Suprapubic skin (tissue), 4 donors: ENCODE measurements around the gene UTP14C. TPM values are rescaled to one million over a fixed set of nuclear protein-coding genes. Genes with fewer than 3 reads are reported as not detected.
"Not testable (repeated sequence)": the region's sequence is repeated elsewhere in the genome, so short reads cannot be mapped to it uniquely, and the experiment has no call there.

Source experiments
- DNase-seq, 2 donors: peaks; one replicate each; pipeline ENCODE4 v3.0.0-alpha.2; 2019; ENCODE audit warnings: low spot score in 2 of 2
- H3K27ac ChIP-seq: fragments of 200-600 bp; sonication (generic); one replicate; pipeline ENCODE4 v1.5.1; 2019
- H3K27me3 ChIP-seq: fragments of 200-600 bp; sonication (generic); one replicate; pipeline ENCODE4 v1.5.1; 2019
- H3K36me3 ChIP-seq: fragments of 200-600 bp; sonication (generic); one replicate; pipeline ENCODE4 v1.5.1; 2019
- H3K4me1 ChIP-seq: fragments of 200-600 bp; sonication (generic); one replicate; pipeline ENCODE4 v1.5.1; 2019
- H3K4me3 ChIP-seq: fragments of 200-600 bp; sonication (generic); one replicate; pipeline ENCODE4 v1.5.1; 2019; ENCODE audit warnings: mild to moderate bottlenecking
- H3K9me3 ChIP-seq: fragments of 200-600 bp; sonication (generic); one replicate; pipeline ENCODE4 v1.5.1; 2019
- EP300 ChIP-seq: sonication (generic); formaldehyde crosslinking; IDR thresholded peaks from one replicate; pipeline ENCODE4 v1.6.1; 2017; ENCODE audit warnings: antibody characterized with exemption
- POLR2A ChIP-seq, 2 donors: fragments of 450-650 bp; IDR thresholded peaks; one replicate each; pipeline ENCODE4 v1.6.1; 2017; ENCODE audit warnings: antibody characterized with exemption in 2 of 2, mild to moderate bottlenecking in 2 of 2, moderate library complexity in 2 of 2
- POLR2AphosphoS5 ChIP-seq, 3 donors: sonication (generic); formaldehyde crosslinking; IDR thresholded peaks; one replicate each; pipeline ENCODE4 v1.6.1; 2017; ENCODE audit warnings: antibody characterized with exemption in 3 of 3
- WGBS: methylation state at CpG from one replicate; pipeline ENCODE4 v1.1.5; 2018; 5-methylcytosine and 5-hydroxymethylcytosine counted together
- total RNA-seq, 4 donors: library from RNA; depleted of rRNA; stranded (reverse); fragments of >200 nt; gene quantifications; one replicate each; pipeline ENCODE4 v1.1.0, GENCODE V29; 2016
- TF ChIP-seq, protein P1 (sequence below), 2 donors: fragments of 200-600 bp in 1 of 2; fragments of 450-650 bp in 1 of 2; sonication (generic) in 1 of 2; IDR thresholded peaks; one replicate each; pipeline ENCODE4 v1.5.1; 2016 to 2019; ENCODE audit warnings: antibody characterized with exemption in 2 of 2, mild to moderate bottlenecking in 1 of 2, moderate library complexity in 1 of 2

The UTP14C gene
- total RNA-seq, 4 donors from 2014 or later = 8.7 to 13.6 (median 10.3) TPM

DNA sequence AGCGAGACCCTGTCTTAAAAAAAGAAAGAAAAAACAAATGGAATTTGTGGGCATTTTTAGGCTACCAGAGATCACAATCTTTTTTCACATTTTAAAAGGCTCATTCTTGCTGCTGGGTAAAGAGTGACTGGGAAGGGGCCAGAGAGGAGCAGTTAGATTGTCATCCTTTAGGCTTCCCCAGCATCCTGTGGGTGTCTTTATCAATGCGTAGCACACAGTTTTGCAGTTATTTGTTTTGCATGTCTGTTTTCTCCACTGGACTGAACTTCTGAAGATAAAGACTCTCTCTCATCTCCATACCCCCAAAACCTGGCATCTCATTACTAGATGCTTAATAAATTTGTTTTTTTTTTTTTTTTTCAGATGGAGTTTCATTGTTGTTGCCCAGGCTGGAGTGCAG, 2.1 kb upstream of the UTP14C start:
- Histone ChIP-seq H3K4me3 (no peak overlapping the region), H3K36me3 (peaks cover 91% of the 10 kb centered on the region), H3K27ac (no peak overlapping the region), H3K4me1 (no peaks in the 10 kb centered on the region), H3K9me3 (peaks cover 4% of the 10 kb centered on the region), H3K27me3 (no peaks in the 10 kb centered on the region)
- WGBS = 100% methylated on average over 2 of the region's 2 CpGs
- DNase-seq = no peak
- no peak for TF ChIP-seq POLR2A (IDR thresholded peaks at IDR 0.05)
- TF ChIP-seq, protein P1, sequence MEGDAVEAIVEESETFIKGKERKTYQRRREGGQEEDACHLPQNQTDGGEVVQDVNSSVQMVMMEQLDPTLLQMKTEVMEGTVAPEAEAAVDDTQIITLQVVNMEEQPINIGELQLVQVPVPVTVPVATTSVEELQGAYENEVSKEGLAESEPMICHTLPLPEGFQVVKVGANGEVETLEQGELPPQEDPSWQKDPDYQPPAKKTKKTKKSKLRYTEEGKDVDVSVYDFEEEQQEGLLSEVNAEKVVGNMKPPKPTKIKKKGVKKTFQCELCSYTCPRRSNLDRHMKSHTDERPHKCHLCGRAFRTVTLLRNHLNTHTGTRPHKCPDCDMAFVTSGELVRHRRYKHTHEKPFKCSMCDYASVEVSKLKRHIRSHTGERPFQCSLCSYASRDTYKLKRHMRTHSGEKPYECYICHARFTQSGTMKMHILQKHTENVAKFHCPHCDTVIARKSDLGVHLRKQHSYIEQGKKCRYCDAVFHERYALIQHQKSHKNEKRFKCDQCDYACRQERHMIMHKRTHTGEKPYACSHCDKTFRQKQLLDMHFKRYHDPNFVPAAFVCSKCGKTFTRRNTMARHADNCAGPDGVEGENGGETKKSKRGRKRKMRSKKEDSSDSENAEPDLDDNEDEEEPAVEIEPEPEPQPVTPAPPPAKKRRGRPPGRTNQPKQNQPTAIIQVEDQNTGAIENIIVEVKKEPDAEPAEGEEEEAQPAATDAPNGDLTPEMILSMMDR (IDR thresholded peaks at IDR 0.05) = no peak
- TF ChIP-seq EP300 = no peak
- TF ChIP-seq POLR2AphosphoS5 (IDR thresholded peaks at IDR 0.05) = no peak

DNA sequence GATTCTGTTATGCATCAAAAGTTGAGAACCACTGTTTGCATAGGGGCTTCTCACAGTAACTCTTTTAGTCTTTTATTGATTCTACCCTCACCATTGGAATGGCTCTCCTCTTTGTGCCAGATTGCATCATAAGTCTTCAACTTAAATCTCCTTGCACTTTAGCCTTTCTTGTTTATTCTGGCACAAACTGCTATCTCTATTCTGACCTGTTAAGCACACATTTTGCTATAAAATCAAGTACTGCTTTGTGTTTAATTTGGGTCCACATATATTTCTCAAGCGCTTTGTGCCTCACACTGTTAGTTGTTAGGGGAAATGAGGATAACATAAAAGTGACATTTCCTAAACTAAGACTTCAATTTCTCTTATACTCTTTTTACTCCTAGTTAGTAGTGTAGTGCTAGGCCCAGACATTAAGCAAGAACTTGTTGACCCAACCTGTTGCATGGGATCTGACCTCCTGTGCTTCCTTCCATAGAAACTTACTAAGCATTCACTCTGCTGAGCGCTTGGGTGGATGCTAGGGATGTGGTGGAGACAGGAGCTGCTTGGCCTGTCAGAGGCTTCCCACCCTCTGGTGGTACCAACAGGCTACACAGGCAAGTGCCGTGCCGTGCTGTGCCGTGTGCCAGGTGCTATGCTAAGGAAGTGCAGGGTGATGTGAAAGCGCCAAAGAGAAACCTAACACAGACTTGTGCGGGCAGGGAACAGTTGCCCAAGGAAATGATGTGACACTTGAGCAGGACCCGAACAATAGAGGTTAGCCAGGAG, 1.2 kb downstream of the UTP14C start:
- 96% methylated on average over 8 of the region's 8 CpGs for WGBS
- no peak for DNase-seq
- H3K9me3 ChIP-seq = peaks cover 9% of the 10 kb centered on the region

GRCh38 chr13:52026246-52026626, 1.7 kb downstream of the UTP14C start:
- Histone ChIP-seq H3K4me3 (no peak overlapping the region), H3K27me3 (no peaks in the 10 kb centered on the region), H3K27ac (no peak overlapping the region), H3K36me3 (peaks cover 74% of the 10 kb centered on the region), H3K4me1 (no peaks in the 10 kb centered on the region), H3K9me3 (peaks cover 9% of the 10 kb centered on the region)
- DNase-seq = no peak
- 96% methylated on average over 3 of the region's 3 CpGs for WGBS
- TF ChIP-seq POLR2AphosphoS5 (IDR thresholded peaks at IDR 0.05) = no peak
- no peak for TF ChIP-seq EP300
- TF ChIP-seq, protein P1 (IDR thresholded peaks at IDR 0.05) = no peak
- no peak for TF ChIP-seq POLR2A (IDR thresholded peaks at IDR 0.05)

More for the DNA sequence above, 1.2 kb downstream of the UTP14C start:
- Histone ChIP-seq H3K4me1 (no peaks in the 10 kb centered on the region), H3K27ac (no peak overlapping the region), H3K27me3 (no peaks in the 10 kb centered on the region), H3K36me3 (peaks cover 80% of the 10 kb centered on the region), H3K4me3 (no peak overlapping the region)
- no peak for TF ChIP-seq POLR2A (IDR thresholded peaks at IDR 0.05)
- TF ChIP-seq, protein P1 (IDR thresholded peaks at IDR 0.05) = no peak
- TF ChIP-seq EP300 = no peak
- no peak for TF ChIP-seq POLR2AphosphoS5 (IDR thresholded peaks at IDR 0.05)

- Histone ChIP-seq H3K9me3 (peaks cover 12% of the 10 kb centered on the region), H3K27me3 (no peaks in the 10 kb centered on the region), H3K36me3 (peaks cover 58% of the 10 kb centered on the region), H3K27ac (no peak overlapping the region), H3K4me3 (no peak overlapping the region), H3K4me1 (no peaks in the 10 kb centered on the region)
- no peak for DNase-seq
- TF ChIP-seq, protein P1 (IDR thresholded peaks at IDR 0.05) = no peak
- TF ChIP-seq EP300 (no peak), POLR2AphosphoS5 (IDR thresholded peaks at IDR 0.05) (no peak), POLR2A (IDR thresholded peaks at IDR 0.05) (no peak)
- 97% methylated on average over 1 of the region's 1 CpG for WGBS
These were observed 3.3 kb downstream of the UTP14C start for GRCh38 chr13:52027832-52028231.

- DNase-seq = no peak
- Histone ChIP-seq H3K27ac (no peak overlapping the region), H3K9me3 (peaks cover 12% of the 10 kb centered on the region), H3K4me3 (no peak overlapping the region), H3K4me1 (no peaks in the 10 kb centered on the region), H3K36me3 (peaks cover 41% of the 10 kb centered on the region), H3K27me3 (no peaks in the 10 kb centered on the region)
- no peak for TF ChIP-seq POLR2AphosphoS5 (IDR thresholded peaks at IDR 0.05)
- no peak for TF ChIP-seq EP300
- TF ChIP-seq, protein P1 (IDR thresholded peaks at IDR 0.05) = no peak
- TF ChIP-seq POLR2A (IDR thresholded peaks at IDR 0.05) = no peak
- whole genome bisulfite sequencing = 86% methylated on average over 4 of the region's 4 CpGs
These were observed 5.1 kb downstream of the UTP14C start for GRCh38 chr13:52029569-52029968.

GRCh38 chr13:52030401-52030800, 5.9 kb downstream of the UTP14C start:
- not testable (repeated sequence) for H3K27ac ChIP-seq, H3K4me1 ChIP-seq, H3K4me3 ChIP-seq, H3K27me3 ChIP-seq, DNase-seq
- peaks cover 12% of the 10 kb centered on the region for H3K9me3 ChIP-seq
- WGBS = 97% methylated on average over 6 of the region's 6 CpGs
- peaks cover 33% of the 10 kb centered on the region for H3K36me3 ChIP-seq
